Neural cell (in vitro differentiated cells): Measurements from ENCODE around the gene NUP58. TPM values are rescaled to one million over a fixed set of nuclear protein-coding genes. Genes with fewer than 3 reads are reported as not detected.

Experiments used
- H2AFZ ChIP-seq: fragments of 200-600, 300-800 bp; sonication (generic), shearing (Covaris generic); 2 replicates; pipeline ENCODE4 v1.6.0; 2014; ENCODE audit warnings: low read depth, mild to moderate bottlenecking, antibody characterized with exemption, low read length, moderate library complexity
- H3F3A ChIP-seq: fragments of 200-600 bp; shearing (Covaris generic); 2 replicates; pipeline ENCODE4 v1.6.1; 2016; ENCODE audit warnings: mild to moderate bottlenecking, moderate library complexity, mixed read lengths, antibody characterized with exemption, low read length; ENCODE audit not compliant: insufficient read depth, poor library complexity, severe bottlenecking
- H3K27ac ChIP-seq: fragments of 200-600, 300-800 bp; sonication (generic), shearing (Covaris generic); 2 replicates; pipeline ENCODE4 v1.5.1; 2014; ENCODE audit warnings: mild to moderate bottlenecking, low read length, moderate library complexity
- H3K27me3 ChIP-seq: fragments of 300-800, 200-600 bp; sonication (generic), shearing (Covaris generic); 2 replicates; pipeline ENCODE4 v1.6.0; 2014; ENCODE audit warnings: mild to moderate bottlenecking, low read depth, low read length, moderate library complexity; ENCODE audit not compliant: insufficient read depth
- H3K36me3 ChIP-seq: fragments of 300-800, 200-600 bp; sonication (generic), shearing (Covaris generic); 2 replicates; pipeline ENCODE4 v1.5.1; 2014; ENCODE audit warnings: mild to moderate bottlenecking, antibody characterized with exemption, low read length, moderate library complexity; ENCODE audit not compliant: insufficient read depth
- H3K4me2 ChIP-seq: fragments of 300-800, 200-600 bp; sonication (generic), shearing (Covaris generic); 2 replicates; pipeline ENCODE4 v1.6.0; 2014; ENCODE audit warnings: mild to moderate bottlenecking, low read length
- H3K4me3 ChIP-seq: fragments of 300-800, 200-600 bp; sonication (generic), shearing (Covaris generic); 2 replicates; pipeline ENCODE4 v1.5.1; 2014; ENCODE audit warnings: mild to moderate bottlenecking, low read length, moderate library complexity
- H3K79me2 ChIP-seq: fragments of 200-600 bp; shearing (Covaris generic); replicated peaks from 2 replicates; pipeline ENCODE4 v1.6.0; 2014; ENCODE audit warnings: mild to moderate bottlenecking, low read length, moderate library complexity; ENCODE audit not compliant: insufficient read depth
- H3K9ac ChIP-seq: fragments of 300-800, 200-600 bp; sonication (generic), shearing (Covaris generic); 2 replicates; pipeline ENCODE4 v1.6.1; 2016; ENCODE audit warnings: mild to moderate bottlenecking, low read length, mixed read lengths
- H3K9me2 ChIP-seq: fragments of 200-600 bp; shearing (Covaris generic); 2 replicates; pipeline ENCODE4 v1.6.1; 2016; ENCODE audit warnings: mild to moderate bottlenecking, low read length, mixed read lengths; ENCODE audit not compliant: insufficient read depth
- H3K9me3 ChIP-seq: fragments of 200-600, 300-800 bp; sonication (generic), shearing (Covaris generic); 2 replicates; pipeline ENCODE4 v1.6.1; 2016; ENCODE audit warnings: mild to moderate bottlenecking, mixed run types, low read length, moderate library complexity, mixed read lengths
- H4K20me1 ChIP-seq: fragments of 200-600 bp; shearing (Covaris generic); 2 replicates; pipeline ENCODE4 v1.6.1; 2016; ENCODE audit warnings: mild to moderate bottlenecking, mixed run types; ENCODE audit not compliant: insufficient read depth
- CTCF ChIP-seq: fragments of 450-650 bp; IDR thresholded peaks from 2 replicates; pipeline ENCODE4 v1.5.1; 2014; ENCODE audit warnings: antibody characterized with exemption, mild to moderate bottlenecking, moderate library complexity; ENCODE audit not compliant: poor library complexity, severe bottlenecking
- EP300 ChIP-seq: fragments of 450-650 bp; conservative IDR thresholded peaks from 2 replicates; pipeline ENCODE4 v1.6.1; 2014; ENCODE audit warnings: antibody characterized with exemption, mild to moderate bottlenecking, moderate library complexity; ENCODE audit not compliant: poor library complexity, severe bottlenecking
- EZH2 ChIP-seq: fragments of 200-600, 300-800 bp; shearing (Covaris generic), sonication (generic); IDR thresholded peaks from 2 replicates; pipeline ENCODE4 v1.6.1; 2014; ENCODE audit warnings: antibody characterized with exemption, low read length, borderline replicate concordance, mild to moderate bottlenecking; ENCODE audit not compliant: insufficient read depth, poor library complexity, severe bottlenecking
- MXI1 ChIP-seq: fragments of 450-650 bp; conservative IDR thresholded peaks from 2 replicates; pipeline ENCODE4 v1.6.1; 2014; ENCODE audit warnings: antibody characterized with exemption, mild to moderate bottlenecking; ENCODE audit not compliant: poor library complexity, severe bottlenecking
- POLR2AphosphoS5 ChIP-seq: IDR thresholded peaks from 2 replicates; pipeline ENCODE4 v1.6.1; 2012
- RAD21 ChIP-seq: fragments of 450-650 bp; conservative IDR thresholded peaks from 2 replicates; pipeline ENCODE4 v1.6.1; 2014; ENCODE audit warnings: antibody characterized with exemption, mild to moderate bottlenecking, moderate library complexity
- REST ChIP-seq: IDR thresholded peaks from 2 replicates; pipeline ENCODE4 v1.6.1; 2012; ENCODE audit warnings: borderline replicate concordance
- SMC3 ChIP-seq: fragments of 450-650 bp; conservative IDR thresholded peaks from 2 replicates; pipeline ENCODE4 v1.6.1; 2014; ENCODE audit warnings: antibody characterized with exemption, mild to moderate bottlenecking, moderate library complexity; ENCODE audit not compliant: poor library complexity
- TAF1 ChIP-seq: IDR thresholded peaks from 2 replicates; pipeline ENCODE4 v1.6.1; 2012; ENCODE audit warnings: low read depth
- polyA plus RNA-seq: library from polyadenylated mRNA; depleted of rRNA; stranded (reverse); fragments of >200 nt; gene quantifications from 2 replicates; pipeline ENCODE4 v1.2.3, GENCODE V29; 2014

The NUP58 gene
- polyA plus RNA-seq, 1 donor from 2014 or later: 150 TPM

DNA sequence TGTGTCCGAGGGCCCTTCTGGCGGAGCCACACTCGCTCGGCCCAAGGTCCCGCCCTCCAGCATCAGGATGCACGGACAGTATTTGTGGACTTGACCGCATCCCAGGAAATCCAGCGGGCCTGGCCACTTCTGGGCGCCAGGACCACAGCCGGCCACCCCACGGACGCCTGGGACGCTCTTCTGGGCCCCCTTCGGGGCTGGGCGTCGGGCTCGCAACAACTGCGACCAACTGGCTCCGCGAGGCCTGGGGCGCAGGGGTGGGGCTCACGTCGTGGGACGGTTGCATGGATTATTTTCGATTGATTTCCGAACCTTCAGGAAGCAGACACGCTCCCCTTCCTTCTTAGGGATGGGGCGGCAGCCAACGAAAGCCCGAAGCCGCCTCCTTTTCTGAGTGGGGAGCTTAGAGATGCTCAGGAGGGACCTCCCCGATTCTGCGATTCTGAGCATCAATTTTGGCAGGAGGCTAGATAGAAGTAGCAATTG, 521 bp upstream of the NUP58 start:
- Histone ChIP-seq H3K36me3 (no peaks in the 10 kb centered on the region), H3K9me2 (no peaks in the 10 kb centered on the region), H3K27ac (peak overlapping the region; percentile 83), H3K4me2 (peak overlapping the region; percentile 57), H4K20me1 (peaks cover 2% of the 10 kb centered on the region), H3F3A (no peaks in the 10 kb centered on the region), H2AFZ (peak overlapping the region; percentile 100), H3K79me2 (peaks cover 38% of the 10 kb centered on the region), H3K9me3 (no peaks in the 10 kb centered on the region), H3K4me3 (peak overlapping the region; percentile 78), H3K27me3 (no peaks in the 10 kb centered on the region), H3K9ac (peak overlapping the region; percentile 88)
- TF ChIP-seq POLR2AphosphoS5 (no peak), EZH2 (no peak), EP300 (no peak), REST (no peak), RAD21 (no peak), CTCF (no peak), MXI1 (no peak)

- Histone ChIP-seq H2AFZ (peak overlapping the region; percentile 100), H3K4me3 (peak overlapping the region; percentile 78), H3K9me3 (no peaks in the 10 kb centered on the region), H3K27ac (peak overlapping the region; percentile 83), H3K4me2 (peak overlapping the region; percentile 72), H4K20me1 (peaks cover 2% of the 10 kb centered on the region), H3K36me3 (no peaks in the 10 kb centered on the region), H3K27me3 (no peaks in the 10 kb centered on the region), H3K9me2 (no peaks in the 10 kb centered on the region), H3K79me2 (peaks cover 38% of the 10 kb centered on the region), H3K9ac (peak overlapping the region; percentile 88), H3F3A (no peaks in the 10 kb centered on the region)
- TF ChIP-seq CTCF: no peak
- TF ChIP-seq MXI1: no peak
- TF ChIP-seq REST: no peak
- TF ChIP-seq POLR2AphosphoS5: no peak
- no peak for TF ChIP-seq EZH2
- no peak for TF ChIP-seq RAD21
- TF ChIP-seq EP300: no peak
- TF ChIP-seq SMC3: no peak
- no peak for TF ChIP-seq TAF1
Observed at GRCh38 chr13:25302121-25302520, 696 bp downstream of the NUP58 start.
